HG03442 (cell line): ENCODE results near the gene ZC3H8.
A peak's percentile ranks its signal among the peaks of the same experiment; 100 is the strongest.
"Not testable (repeated sequence)": the region's sequence is repeated elsewhere in the genome, so short reads cannot be mapped to it uniquely, and the experiment has no call there.

Experiments used
- ATAC-seq: cut with Tn5 transposase; IDR thresholded peaks from one replicate; pipeline ENCODE4 v1.9.1; 2021; ENCODE audit warnings: mild to moderate bottlenecking, moderate library complexity; ENCODE audit not compliant: unreplicated experiment

The ZC3H8 gene

GRCh38 chr2:112254466-112255240 lies at the start of gene ZC3H8:
Gene ZC3H8, minus strand, starts transcription at chr2:112255042. Its CDS starts 61 bp downstream, at chr2:112254981.
- ATAC-seq = peak; percentile 89

DNA sequence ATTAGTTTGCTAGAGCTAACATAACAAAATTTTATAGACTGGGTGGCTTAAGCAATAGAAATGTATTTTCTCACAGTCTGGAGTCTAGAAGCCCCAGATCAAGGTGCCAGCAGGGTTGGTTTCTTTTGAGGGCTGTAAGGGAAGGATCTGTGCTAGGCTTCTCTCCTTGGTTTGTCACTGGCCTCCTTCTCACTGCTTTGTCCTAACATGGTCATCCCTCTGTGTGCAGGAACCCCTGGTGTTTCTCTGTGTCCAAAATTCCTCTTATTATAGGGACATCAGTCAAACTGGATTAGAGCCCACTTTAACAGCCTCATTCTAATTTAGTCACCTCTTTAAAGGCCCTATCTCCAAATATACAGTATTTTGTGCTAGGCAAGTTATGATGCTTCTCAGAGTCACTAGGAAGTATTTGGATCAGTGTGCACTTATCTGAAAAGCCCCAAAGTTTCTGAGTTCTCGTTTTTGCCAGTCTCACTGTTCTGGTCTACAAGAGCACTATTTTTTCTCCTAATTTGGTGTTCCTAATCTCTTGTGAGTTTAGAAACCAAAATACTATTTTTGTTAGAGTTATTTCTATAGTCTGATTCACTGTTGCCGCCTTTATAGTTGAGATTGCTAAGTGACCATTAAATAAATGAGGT lies 49.6 kb upstream of the ZC3H8 start:
- no peak for ATAC-seq

DNA sequence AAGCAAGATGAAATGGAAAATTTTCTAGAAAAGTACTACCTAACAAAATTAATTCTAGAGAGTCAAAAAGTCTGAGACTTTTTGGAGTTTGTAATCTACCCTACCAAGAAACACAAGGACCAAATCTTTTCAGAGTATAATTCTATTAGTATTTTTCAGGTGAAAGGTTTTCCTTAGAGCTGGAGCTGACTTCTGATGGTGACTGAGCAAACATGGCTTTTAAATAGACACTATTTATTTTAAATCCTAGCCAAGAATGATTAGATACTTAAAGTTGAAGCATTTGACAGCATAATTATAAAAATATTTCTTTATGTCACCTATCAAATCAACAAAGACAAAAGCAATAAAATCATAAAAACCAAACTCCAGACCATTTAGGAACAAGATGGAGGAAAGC lies 47.1 kb upstream of the ZC3H8 start:
- ATAC-seq = no peak

- ATAC-seq = no peak
Observed at GRCh38 chr2:112301171-112301584, 46.3 kb upstream of the ZC3H8 start.

GRCh38 chr2:112296407-112296806 lies 41.6 kb upstream of the ZC3H8 start:
- no peak for ATAC-seq

- ATAC-seq = no peak
Observed at GRCh38 chr2:112295407-112296078, 40.7 kb upstream of the ZC3H8 start.

DNA sequence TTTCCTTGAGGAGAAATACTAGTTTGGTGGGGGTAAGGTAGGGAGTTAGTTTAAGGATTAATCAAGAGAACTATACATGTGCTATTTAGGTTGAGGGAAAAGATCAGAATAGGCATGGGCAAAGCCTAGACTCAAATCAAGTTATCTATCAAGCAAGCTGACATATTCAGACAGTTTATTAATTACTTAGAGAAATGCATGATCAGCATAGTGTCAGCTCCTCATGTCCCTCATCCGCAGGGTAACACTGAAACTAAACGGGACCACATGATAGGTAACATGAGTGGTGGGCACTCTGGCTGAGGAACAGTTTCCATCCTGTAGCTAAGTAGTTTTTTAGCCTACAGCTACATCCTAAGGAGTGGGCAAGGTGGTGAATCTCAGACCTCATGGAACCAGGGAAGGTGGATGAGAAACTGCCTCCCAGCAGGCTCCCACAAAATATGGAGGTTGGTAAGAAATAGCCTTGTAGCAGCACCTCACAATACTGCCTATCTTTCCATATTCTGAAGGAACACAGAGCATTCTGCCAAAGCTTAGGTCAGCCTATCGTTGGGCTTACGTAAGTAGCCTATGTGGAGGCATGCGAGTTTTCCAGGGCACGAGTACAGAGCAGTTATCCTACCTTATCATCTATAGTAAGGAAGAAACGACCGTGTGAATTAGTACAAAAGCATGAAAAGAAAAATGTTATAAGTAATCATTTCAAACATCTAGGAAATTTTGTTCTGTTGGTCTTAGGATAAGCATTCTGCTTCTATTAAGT lies 39.0 kb upstream of the ZC3H8 start:
- ATAC-seq = no peak

DNA sequence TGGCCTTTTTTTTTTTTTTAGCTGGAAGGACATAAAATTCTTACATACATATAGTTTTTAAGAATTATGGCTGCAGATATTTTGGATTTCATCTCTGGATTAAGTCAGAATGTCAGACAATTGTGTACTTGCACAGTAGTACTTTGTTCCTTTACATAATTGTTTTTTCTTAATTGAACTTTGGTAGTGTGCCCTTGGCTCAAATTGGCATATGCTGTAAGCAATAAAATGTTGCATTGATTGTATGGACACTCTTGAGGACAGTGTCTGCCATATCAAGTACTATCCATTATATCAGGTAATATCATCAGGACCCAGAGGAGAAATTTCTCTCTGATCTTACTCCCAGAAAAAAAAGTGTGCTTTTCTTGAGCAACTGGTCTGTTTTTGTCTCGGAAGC lies 35.8 kb upstream of the ZC3H8 start:
- no peak for ATAC-seq

GRCh38 chr2:112290088-112290487 lies 35.2 kb upstream of the ZC3H8 start:
- no peak for ATAC-seq

DNA sequence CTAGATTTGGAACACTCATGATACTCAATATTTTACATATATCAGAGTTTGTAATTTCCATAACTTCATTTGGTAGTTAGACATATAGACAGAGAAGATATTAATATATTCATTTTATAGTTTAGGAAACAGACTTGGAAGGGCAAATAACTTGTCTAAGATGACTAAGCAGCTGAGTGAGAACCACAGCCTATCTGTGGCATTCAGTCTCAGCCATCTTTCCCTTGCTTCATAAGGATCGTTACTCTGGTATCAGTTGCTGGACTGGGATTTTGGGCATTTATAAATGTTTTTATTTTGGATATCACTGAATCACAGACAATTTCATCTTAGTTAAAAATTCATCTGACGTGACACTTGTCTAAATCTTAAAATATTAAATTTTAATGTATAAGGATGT lies 28.7 kb upstream of the ZC3H8 start:
- not testable (repeated sequence) for ATAC-seq

- not testable (repeated sequence) for ATAC-seq
Observed at GRCh38 chr2:112282066-112282465, 27.2 kb upstream of the ZC3H8 start.

- no peak for ATAC-seq
Observed at GRCh38 chr2:112277596-112278220, 22.9 kb upstream of the ZC3H8 start.

DNA sequence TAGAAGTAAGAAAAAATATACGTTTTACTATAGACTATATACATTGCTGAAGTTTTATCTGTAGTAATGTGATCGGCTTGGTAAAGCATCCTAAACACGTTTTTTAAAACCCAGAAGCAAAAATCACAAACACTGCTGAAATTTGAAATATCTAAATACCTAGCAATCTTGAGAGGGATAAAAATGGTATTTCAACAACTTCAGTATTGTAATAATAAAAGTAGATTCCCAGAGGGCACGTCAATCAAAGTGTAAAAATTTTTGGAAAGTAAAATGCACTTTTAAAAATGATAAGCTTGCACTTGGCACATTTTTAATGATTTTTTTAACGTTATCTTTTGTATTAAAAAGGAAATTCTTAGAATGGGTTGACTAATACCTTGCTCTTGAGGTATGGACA lies 22.1 kb upstream of the ZC3H8 start:
- no peak for ATAC-seq

DNA sequence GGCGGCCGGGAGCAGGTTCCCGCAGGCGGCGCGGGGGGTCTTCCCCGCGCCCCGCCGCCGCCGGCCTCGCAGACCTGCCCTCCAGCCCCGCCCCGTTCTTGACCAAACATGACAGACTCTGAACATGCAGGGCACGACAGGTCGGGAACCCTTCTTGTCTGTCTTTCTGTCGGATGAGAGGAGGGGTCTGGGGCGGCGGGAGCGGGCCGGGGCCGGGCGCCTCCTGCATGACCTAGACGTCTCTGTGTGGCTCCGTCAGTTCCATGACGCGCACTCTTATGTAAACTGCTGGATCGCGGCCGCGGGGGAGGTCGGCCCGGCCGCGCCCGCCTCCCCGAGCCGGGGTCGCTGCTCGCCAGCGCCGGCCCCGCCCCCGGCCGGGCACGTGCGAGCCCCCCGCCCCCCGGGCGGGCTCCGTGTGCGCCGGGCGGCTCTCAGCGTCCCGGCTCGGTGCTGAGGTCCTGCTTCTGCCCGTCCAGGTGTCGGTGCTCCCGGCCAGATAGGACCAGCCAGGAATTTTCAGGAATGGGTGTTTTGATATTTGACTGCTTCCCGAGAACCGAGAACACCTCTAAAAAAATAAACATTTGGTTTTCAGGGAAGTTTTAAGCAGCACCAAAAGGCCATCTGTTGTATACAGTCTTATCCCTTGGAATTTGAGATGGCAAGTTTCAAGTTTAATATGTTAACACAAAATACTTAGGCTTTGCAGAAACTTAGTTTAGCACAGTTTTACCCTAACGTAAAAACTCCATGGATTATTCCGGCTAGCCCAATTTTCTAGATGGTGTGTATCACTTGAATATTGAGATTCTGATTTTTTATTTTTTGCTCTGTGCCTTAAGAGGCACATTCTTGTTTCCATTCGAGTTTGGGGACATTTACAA lies 21.3 kb upstream of the ZC3H8 start:
- ATAC-seq = peak; percentile 47

DNA sequence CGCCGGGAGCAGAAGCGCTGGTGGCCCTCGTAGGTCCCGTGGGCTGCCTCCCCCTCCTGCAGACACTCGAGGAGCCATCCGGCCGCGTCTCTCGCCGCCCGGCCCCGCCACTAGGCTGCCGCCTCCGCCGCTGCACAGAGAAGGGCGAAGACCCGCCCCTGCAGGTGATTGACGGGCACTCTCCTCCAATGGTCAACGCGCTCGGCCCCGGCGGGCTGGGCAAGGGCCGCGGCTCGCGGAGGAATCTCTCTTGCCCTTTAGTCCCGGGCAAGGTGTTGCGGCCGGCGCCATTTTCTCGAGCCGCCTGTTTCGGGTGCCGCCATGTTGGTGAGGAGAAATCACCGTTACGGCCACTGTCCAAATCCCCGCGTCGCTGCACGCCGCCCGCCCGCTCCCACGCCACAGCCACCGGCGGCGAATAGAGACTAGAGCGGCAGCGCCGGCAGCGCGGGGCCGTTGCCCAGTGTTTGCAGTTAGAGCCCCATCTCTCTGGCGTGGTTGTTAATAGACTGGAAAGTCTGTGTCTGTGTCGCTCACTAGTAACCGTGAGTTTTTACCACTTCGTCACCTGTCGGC lies 20.6 kb upstream of the ZC3H8 start, which contains the start of gene ZC3H6:
Gene ZC3H6 (plus strand): TSS at position 287 of the 576 bp plus-strand sequence. CDS start 398 bp downstream, outside the sequence.
- peak; percentile 94 for ATAC-seq

GRCh38 chr2:112273349-112273748 lies 18.5 kb upstream of the ZC3H8 start:
- ATAC-seq = no peak

- no peak for ATAC-seq
Observed at GRCh38 chr2:112272669-112273068, 17.8 kb upstream of the ZC3H8 start.

DNA sequence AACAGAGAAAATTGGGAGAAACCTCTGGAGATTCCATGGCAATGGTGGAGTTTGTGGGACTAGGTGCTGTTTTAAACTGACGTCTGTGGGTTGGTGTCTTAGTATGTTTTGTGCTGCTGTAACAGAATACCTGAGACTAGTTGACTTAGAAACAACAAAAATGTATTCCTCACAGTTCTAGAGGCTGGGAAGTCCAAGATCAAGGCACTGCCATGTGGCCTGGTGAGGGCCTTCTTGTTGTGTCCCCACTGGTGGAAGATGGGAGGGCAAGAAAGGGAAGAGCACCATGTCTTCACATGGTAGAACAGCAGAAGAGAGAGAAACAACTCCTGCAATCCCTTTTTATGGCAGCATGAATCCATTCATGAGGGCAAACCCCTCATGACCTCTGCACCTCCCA lies 13.7 kb upstream of the ZC3H8 start:
- ATAC-seq = no peak

DNA sequence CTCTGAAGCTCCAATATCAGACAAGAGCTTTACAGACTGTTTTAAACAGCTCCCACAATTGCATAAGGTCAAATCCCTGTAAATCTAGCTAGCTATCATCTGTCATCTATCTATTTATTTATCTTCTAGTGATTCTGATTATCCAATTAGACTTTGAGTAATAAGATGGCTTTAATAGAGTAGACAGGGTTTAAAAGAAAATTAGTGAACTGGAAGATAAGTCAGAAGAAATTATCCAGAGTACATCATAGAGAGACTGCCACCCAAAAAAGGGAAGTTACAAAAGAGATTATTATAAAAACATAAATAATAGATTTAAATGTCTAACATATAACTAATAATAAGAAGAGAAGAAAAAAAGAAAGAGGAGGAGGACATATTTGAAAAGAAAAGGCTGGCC lies 8.0 kb upstream of the ZC3H8 start:
- no peak for ATAC-seq
